ENCODE data around the gene ASB10. TPM values are rescaled to one million over a fixed set of nuclear protein-coding genes. Genes with fewer than 3 reads are reported as not detected.

ASB10 gene
- total RNA-seq, 1 donor from 2014 or later = not detected

DNA sequence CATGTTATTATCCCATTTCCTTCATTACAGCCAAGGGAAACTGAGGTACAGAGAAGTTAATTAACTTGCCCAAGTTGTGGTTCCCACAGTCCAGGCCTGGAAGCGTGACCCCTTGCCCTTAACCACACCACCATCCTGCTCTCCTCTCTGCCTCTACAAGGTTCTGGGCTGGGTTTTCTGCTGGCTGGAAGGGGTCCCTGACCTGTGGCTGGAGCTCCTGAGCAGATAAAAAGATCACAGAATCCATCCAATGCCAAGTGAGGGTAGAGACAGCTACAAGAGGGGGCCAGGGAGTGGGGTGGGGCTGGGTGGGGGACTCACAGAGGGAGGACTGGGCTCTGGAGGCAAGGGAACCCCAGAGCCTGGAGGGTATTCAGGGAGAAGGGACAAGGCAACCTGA, 9.7 kb downstream of the ASB10 start:
- DNase-seq (ENCODE audit: extremely low spot score, unreplicated experiment) = no peak
- H3K4me3 Mint-ChIP-seq (ENCODE audit: unreplicated experiment) = no peak overlapping the region
- no peak overlapping the region for H3K27ac Mint-ChIP-seq (ENCODE audit: unreplicated experiment)
- TF ChIP-seq CTCF (IDR thresholded peaks at IDR 0.05) = no peak
- H3K27me3 Mint-ChIP-seq (ENCODE audit: unreplicated experiment) = peaks cover 56% of the 10 kb centered on the region
- H3K4me1 Mint-ChIP-seq (ENCODE audit: unreplicated experiment) = no peaks in the 10 kb centered on the region
- no peaks in the 10 kb centered on the region for H3K36me3 Mint-ChIP-seq (ENCODE audit: unreplicated experiment)
- H3K9me3 Mint-ChIP-seq (ENCODE audit: unreplicated experiment) = no peaks in the 10 kb centered on the region

GRCh38 chr7:151176401-151176800, 10.6 kb downstream of the ASB10 start:
- no peak for TF ChIP-seq CTCF (IDR thresholded peaks at IDR 0.05)
- Mint-ChIP-seq H3K27me3 (ENCODE audit: unreplicated experiment) (peaks cover 57% of the 10 kb centered on the region), H3K9me3 (ENCODE audit: unreplicated experiment) (no peaks in the 10 kb centered on the region), H3K36me3 (ENCODE audit: unreplicated experiment) (no peaks in the 10 kb centered on the region), H3K4me3 (ENCODE audit: unreplicated experiment) (no peak overlapping the region), H3K27ac (ENCODE audit: unreplicated experiment) (no peak overlapping the region), H3K4me1 (ENCODE audit: unreplicated experiment) (no peaks in the 10 kb centered on the region)
- peak; percentile 51 for DNase-seq (ENCODE audit: extremely low spot score, unreplicated experiment)

DNA sequence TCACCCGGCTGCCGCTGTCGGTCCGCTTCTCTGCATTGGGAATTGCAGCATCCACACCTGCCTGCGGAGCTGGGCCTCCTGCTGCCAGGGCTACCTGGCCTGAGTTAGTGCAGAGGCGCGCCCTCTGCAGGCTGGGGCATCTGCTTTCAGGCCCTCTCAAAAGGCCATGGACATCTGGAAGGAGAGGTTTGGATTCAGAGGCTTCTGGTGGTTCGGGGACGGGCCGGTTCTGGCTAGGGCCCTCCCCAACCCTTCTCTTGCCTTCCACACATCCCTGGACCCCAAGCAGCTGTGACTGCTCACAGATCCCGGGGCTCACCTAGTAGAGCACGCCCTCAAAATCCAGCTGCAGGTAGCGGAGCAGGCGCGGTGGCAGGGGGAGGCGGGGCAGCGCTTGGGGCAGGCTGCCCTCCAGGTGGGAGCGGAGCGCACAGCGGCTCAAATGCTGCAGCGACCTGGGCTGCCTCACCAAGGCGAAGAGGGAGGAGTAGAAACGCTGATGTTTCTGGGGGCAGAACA, 11.2 kb downstream of the ASB10 start:
- no peak overlapping the region for H3K4me3 Mint-ChIP-seq (ENCODE audit: unreplicated experiment)
- H3K27ac Mint-ChIP-seq (ENCODE audit: unreplicated experiment) = no peak overlapping the region
- DNase-seq (ENCODE audit: extremely low spot score, unreplicated experiment) = peak; percentile 77
- H3K36me3 Mint-ChIP-seq (ENCODE audit: unreplicated experiment) = no peaks in the 10 kb centered on the region
- H3K4me1 Mint-ChIP-seq (ENCODE audit: unreplicated experiment) = no peaks in the 10 kb centered on the region
- no peaks in the 10 kb centered on the region for H3K9me3 Mint-ChIP-seq (ENCODE audit: unreplicated experiment)
- no peak for TF ChIP-seq CTCF (IDR thresholded peaks at IDR 0.05)
- peaks cover 61% of the 10 kb centered on the region for H3K27me3 Mint-ChIP-seq (ENCODE audit: unreplicated experiment)

DNA sequence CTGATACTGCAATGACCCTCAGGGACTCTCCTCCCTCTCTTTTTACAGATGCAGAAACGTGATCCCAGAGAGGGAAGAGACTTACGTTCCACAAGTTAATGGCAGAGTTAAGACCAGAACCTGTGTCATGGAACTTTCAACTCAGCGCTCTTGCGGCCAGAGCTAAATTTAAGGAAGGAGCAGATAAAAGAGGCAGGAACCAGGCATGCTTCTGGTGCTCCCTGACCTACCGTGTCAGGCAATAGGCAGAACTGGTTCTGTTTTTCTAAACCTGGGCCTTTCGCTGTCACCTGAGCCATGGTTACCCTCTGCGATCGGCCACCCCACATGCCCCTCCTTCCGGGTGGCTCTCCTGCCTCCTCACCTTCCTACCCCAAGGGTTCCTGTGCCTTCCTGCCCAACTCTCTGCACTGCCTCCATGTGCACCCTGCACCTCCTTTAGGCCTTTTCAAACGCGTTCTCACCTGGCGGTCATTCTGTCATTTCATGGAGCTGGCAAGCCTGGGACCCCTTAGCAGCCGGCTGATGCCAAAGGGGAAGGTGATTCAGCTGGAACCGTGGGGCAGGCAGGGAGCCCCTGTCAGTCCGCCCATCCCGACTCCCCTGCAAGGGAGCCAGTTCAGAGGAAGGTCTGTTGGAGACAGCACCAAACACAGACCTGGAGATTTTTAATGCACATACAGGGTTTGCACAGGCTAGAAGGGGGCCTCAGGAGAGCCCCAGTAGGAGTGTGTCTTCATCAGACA, 11.8 kb downstream of the ASB10 start:
- H3K4me3 Mint-ChIP-seq (ENCODE audit: unreplicated experiment) = no peak overlapping the region

More for the DNA sequence above, 11.8 kb downstream of the ASB10 start:
- peak; percentile 69 for DNase-seq (ENCODE audit: extremely low spot score, unreplicated experiment)
- no peaks in the 10 kb centered on the region for H3K4me1 Mint-ChIP-seq (ENCODE audit: unreplicated experiment)
- TF ChIP-seq CTCF (IDR thresholded peaks at IDR 0.05) = no peak
- H3K36me3 Mint-ChIP-seq (ENCODE audit: unreplicated experiment) = no peaks in the 10 kb centered on the region
- peaks cover 57% of the 10 kb centered on the region for H3K27me3 Mint-ChIP-seq (ENCODE audit: unreplicated experiment)
- no peaks in the 10 kb centered on the region for H3K9me3 Mint-ChIP-seq (ENCODE audit: unreplicated experiment)
- no peak overlapping the region for H3K27ac Mint-ChIP-seq (ENCODE audit: unreplicated experiment)

All from osteocyte (in vitro differentiated cells).